H1 (cell line): ENCODE results near the gene BLCAP. TPM values are rescaled to one million over a fixed set of nuclear protein-coding genes. Genes with fewer than 3 reads are reported as not detected.

Experiments
- ASH2L ChIP-seq: fragments of 200-600, 300-600 bp; sonication (generic); IDR thresholded peaks from one replicate; pipeline ENCODE4 v1.7.1; 2017; ENCODE audit warnings: low read length
- BACH1 ChIP-seq: IDR thresholded peaks from 2 replicates; pipeline ENCODE4 v1.6.1; 2012; ENCODE audit warnings: low read length, improper control_type of control experiment
- BCL11A ChIP-seq, 2 experiments: IDR thresholded peaks; one replicate each; pipeline ENCODE4 v1.6.1; 2011; ENCODE audit warnings: low read depth in 2 of 2, low read length in 2 of 2, mild to moderate bottlenecking in 2 of 2
- CEBPB ChIP-seq: IDR thresholded peaks from 2 replicates; pipeline ENCODE4 v1.6.1; 2012; ENCODE audit warnings: low read depth, low read length
- CTBP2 ChIP-seq: IDR thresholded peaks from 2 replicates; pipeline ENCODE4 v1.7.0; 2011; ENCODE audit warnings: borderline replicate concordance, mild to moderate bottlenecking, moderate library complexity, mixed read lengths, low read length; ENCODE audit not compliant: insufficient read depth, insufficient read length
- EP300 ChIP-seq, 2 experiments: IDR thresholded peaks; 1 replicate in 1 of 2; 2 replicates in 1 of 2; pipeline ENCODE4 v1.6.1; 2011 to 2012; ENCODE audit warnings: low read depth in 2 of 2, low read length in 2 of 2, mild to moderate bottlenecking in 2 of 2, borderline replicate concordance in 1 of 2, inconsistent platforms in 1 of 2, moderate library complexity in 1 of 2
- EZH2 ChIP-seq: fragments of 200-600 bp; sonication (generic); IDR thresholded peaks from 2 replicates; pipeline ENCODE4 v1.7.1; 2012; ENCODE audit warnings: low read depth, mild to moderate bottlenecking, moderate library complexity, low read length, inconsistent platforms; ENCODE audit not compliant: severe bottlenecking
- GTF2F1 ChIP-seq: IDR thresholded peaks from 2 replicates; pipeline ENCODE4 v1.6.1; 2012; ENCODE audit warnings: low read depth, low read length, improper control_type of control experiment, borderline replicate concordance
- KDM1A ChIP-seq: fragments of 200-600, 300-600 bp; sonication (generic); IDR thresholded peaks from 2 replicates; pipeline ENCODE4 v1.7.1; 2016; ENCODE audit warnings: mild to moderate bottlenecking, low read length, borderline replicate concordance
- KDM5A ChIP-seq: fragments of 200-600 bp; IDR thresholded peaks from 2 replicates; pipeline ENCODE4 v1.7.1; 2012; ENCODE audit warnings: mild to moderate bottlenecking, low read length, inconsistent platforms, mixed read lengths
- MAX ChIP-seq: IDR thresholded peaks from 2 replicates; pipeline ENCODE4 v1.6.1; 2012; ENCODE audit warnings: inconsistent platforms
- NRF1 ChIP-seq: IDR thresholded peaks from 2 replicates; pipeline ENCODE4 v1.6.1; 2011; ENCODE audit warnings: mild to moderate bottlenecking, low read depth, low read length, improper control_type of control experiment
- POLR2AphosphoS5 ChIP-seq: IDR thresholded peaks from 2 replicates; pipeline ENCODE4 v1.6.1; 2011; ENCODE audit warnings: low read depth, low read length
- SAP30 ChIP-seq: fragments of 300-600 bp; sonication (generic); IDR thresholded peaks from 2 replicates; pipeline ENCODE4 v1.7.1; 2012; ENCODE audit warnings: low read length, moderate library complexity, mild to moderate bottlenecking, inconsistent platforms; ENCODE audit not compliant: insufficient read depth, insufficient replicate concordance
- SIRT6 ChIP-seq: IDR thresholded peaks from one replicate; pipeline ENCODE4 v1.7.1; 2012; ENCODE audit warnings: low read length, inconsistent platforms
- USF2 ChIP-seq: IDR thresholded peaks from 2 replicates; pipeline ENCODE4 v1.6.1; 2011; ENCODE audit warnings: low read length, improper control_type of control experiment
- polyA plus RNA-seq, 7 experiments: library from polyadenylated mRNA; depleted of rRNA in 3 of 7; stranded (reverse) in 5 of 7; unstranded in 2 of 7; fragments of >200 nt in 5 of 7; fragments of 200-250 nt in 2 of 7; gene quantifications; 1 replicate in 5 of 7; 2 replicates in 1 of 7; 4 replicates in 1 of 7; pipeline versions ENCODE4 v1.2.1 to v1.2.3, GENCODE V29; 2011 to 2013; ENCODE audit warnings: missing spikeins in 2 of 7, mixed read lengths in 2 of 7
- total RNA-seq: library from RNA; stranded (reverse); fragmentation: NEBNext Ultra II Directional; extraction: Animal tissue kit (Norgen Biotek cat#: 25700); gene quantifications from 2 replicates; pipeline ENCODE4 v1.2.1, GENCODE V29; 2021

BLCAP gene
- total and polyA plus RNA-seq, 2 of the 8 experiments (the other 6 are each of a cell fraction or from before 2014, with no cell fraction given): 60.3 to 72.2 TPM

DNA sequence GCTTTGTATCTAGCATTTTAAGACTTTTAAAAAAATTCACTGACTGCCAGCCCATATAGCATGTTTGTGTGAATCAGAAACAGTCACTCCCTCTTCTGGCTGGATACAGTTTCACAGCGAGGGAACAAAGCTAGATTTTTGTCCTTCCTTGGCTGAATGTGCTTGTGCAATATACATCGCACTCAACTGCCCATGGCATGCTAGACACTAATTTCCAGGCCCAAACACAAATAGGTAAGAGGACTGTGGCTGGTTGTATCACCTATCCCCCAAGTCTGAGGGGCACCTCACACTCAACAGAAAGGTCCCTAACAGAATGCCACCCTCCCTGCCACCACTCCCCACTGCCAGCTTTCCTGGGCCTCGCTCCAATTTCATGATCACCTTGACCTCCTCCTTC is 16.2 kb upstream of the BLCAP start (continued):
- TF ChIP-seq KDM1A (no peak), MAX (no peak), BACH1 (no peak), ASH2L (no peak), SAP30 (no peak), EZH2 (no peak), POLR2AphosphoS5 (no peak), GTF2F1 (no peak), CTBP2 (no peak), USF2 (no peak), EP300 (IDR thresholded peaks at IDR 0.05; ENCODE audit: borderline replicate concordance in 1 of 2, low read depth in 2 of 2, low read length in 2 of 2) (no peak), CEBPB (0 out of 2 replicates have a peak, but pooled peaks have one; percentile 43), SIRT6 (no peak), KDM5A (no peak), NRF1 (no peak), BCL11A (IDR thresholded peaks at IDR 0.05; ENCODE audit: low read depth in 2 of 2, low read length in 2 of 2) (no peak)
